Epithelial cell of esophagus (primary cell): ENCODE measurements around the gene FRMPD2.

Experiments
- DNase-seq: peaks from one replicate; pipeline ENCODE4 v3.0.0; 2010; ENCODE audit warnings: low read depth
- H3K4me3 ChIP-seq: 2 replicates; pipeline ENCODE4 v1.5.1; 2011; ENCODE audit warnings: mild to moderate bottlenecking, low read length, control low read depth
- CTCF ChIP-seq: IDR thresholded peaks from 2 replicates; pipeline ENCODE4 v1.5.1; 2011; ENCODE audit warnings: low read depth, mild to moderate bottlenecking, low read length, control low read depth, inconsistent platforms; ENCODE audit not compliant: insufficient read depth; ENCODE audit errors: missing control alignments

FRMPD2 gene

DNA sequence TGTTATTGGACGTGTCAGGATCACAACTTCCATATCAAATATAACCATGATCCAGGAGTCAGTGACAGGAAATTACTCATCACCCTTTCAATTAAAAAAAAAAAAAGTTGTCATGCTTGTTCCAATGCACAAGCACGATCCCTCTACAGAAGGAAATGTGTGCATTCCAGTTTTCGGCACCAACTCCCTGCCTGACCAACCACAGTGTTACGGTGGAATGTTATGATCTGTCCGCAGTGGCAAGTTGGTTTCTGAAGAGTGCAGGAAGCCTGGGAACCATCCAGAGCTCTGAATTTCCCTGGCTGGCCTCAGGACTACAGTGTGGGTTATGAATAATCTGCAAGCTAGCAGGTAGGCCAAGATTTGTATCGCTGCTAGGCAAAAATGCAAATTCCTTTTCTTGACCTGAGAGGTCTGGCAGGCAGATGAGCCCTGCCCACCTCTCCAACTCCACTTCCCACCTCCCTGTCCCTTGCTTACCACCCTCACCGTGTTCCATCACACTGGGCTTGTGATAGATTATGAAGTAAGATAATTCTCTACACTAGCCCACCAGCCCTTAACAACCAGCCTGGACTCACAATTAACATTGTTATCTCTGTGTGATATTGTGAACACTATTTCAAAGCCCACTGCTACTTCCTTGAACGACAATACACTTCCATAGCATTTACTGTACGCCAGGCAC lies 20.4 kb downstream of the FRMPD2 start:
- H3K4me3 ChIP-seq, result no peak overlapping the region
- TF ChIP-seq CTCF, result no peak
- peak; percentile 93 for DNase-seq

DNA sequence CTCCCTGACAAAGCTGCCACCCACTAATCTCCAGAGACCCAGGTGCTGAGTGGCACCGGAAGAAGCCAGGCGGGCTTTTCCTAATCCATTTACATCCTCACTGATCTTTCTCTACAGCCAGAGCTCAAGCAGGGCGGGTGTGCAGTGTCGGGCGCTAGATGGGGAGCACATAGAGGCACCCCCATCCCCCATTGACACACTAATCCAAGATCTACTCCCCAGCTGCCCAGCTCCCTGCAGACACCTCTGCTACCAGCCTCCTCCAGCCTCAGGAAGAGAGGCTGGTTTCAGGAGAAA lies 22.2 kb downstream of the FRMPD2 start:
- DNase-seq, result no peak
- TF ChIP-seq CTCF, result no peak
- no peak overlapping the region for H3K4me3 ChIP-seq

DNA sequence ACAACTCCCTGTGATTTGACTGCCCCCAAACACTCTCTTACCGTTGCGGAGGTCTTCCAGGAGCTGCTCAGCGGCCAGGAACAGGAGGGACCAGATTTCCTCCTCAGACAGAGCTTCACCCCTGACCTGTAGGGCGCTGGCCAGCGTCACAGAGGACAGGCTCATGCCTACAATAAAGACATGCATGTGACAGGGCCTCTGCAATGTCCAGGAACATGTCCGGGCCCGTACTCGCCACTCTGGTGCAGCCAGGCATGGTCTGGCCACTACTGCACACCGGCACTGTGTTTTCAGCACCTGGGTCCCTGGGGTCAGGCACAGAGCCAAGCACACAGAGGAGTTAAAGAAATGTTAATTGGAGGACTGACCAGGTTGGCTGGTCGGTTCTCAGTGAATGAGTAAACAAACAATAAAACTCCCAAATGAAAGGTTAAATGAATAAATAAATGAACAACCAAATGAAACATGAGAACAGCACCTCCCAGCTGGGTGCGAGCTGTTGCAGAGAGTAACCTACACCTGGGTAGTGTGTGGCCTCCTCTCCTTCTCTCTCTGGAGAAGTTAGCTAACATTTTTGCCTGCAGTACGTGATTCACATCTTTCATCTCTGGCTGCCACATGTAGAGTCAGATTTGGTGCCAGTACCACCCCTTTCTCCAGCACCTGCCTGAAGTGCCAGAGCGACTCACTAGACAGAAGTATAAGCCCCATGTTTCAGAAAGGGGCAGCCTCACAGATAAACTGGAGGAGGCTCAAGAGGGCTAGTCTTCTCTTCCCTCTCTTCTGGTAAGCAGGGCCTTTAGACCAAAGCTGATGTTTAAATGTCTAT lies 22.8 kb downstream of the FRMPD2 start:
- H3K4me3 ChIP-seq, result no peak overlapping the region
- TF ChIP-seq CTCF, result no peak
- DNase-seq, result peak; percentile 82

- no peak for TF ChIP-seq CTCF
- H3K4me3 ChIP-seq, result no peak overlapping the region
- DNase-seq, result peak; percentile 55
Observed at GRCh38 chr10:48251152-48251524, 23.4 kb downstream of the FRMPD2 start.

- H3K4me3 ChIP-seq, result no peak overlapping the region
- TF ChIP-seq CTCF, result no peak
- DNase-seq, result no peak
Observed at GRCh38 chr10:48249763-48250351, 24.6 kb downstream of the FRMPD2 start.

DNA sequence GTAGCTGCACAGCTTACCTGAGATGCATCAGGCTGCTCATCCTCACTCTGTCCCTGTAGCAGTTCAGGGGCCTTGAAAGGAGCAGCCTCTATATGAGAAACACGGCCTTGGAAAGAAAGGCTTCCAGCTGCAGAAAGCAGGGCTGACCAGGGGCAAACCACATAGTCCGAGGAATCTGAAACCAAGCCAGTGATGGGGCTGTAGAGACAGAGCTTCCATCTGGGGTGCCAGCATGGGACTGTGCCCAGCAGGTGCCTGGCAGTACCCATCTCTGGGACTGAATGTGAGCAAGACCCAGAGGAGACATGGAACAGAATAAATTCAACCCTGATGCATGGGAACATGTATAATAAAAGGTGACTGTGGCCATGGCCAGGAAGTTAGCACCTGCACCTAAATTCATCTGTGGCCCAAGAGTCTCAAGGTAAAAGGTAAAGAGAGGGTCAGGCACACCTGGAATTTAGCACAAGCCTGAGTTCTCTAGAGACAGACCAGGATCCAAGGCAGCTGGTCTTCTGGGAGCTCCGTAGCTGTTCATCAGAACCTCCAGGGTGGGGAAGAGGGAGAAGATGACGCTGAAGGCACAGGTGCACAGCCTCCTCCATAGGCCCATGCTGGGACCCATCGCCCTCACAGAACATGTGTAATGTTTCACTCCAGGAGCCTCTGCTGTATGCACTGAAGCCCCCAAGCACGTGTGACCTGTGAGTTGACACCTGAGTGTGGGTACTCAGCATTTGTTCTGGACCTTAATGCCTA lies 25.3 kb downstream of the FRMPD2 start:
- no peak for TF ChIP-seq CTCF

More for the DNA sequence above, 25.3 kb downstream of the FRMPD2 start:
- no peak for DNase-seq
- no peak overlapping the region for H3K4me3 ChIP-seq
